HG02588 (cell line): ENCODE measurements around the gene FGF21.
A peak's percentile ranks its signal among the peaks of the same experiment; 100 is the strongest.

Experiments
- ATAC-seq: cut with Tn5 transposase; IDR thresholded peaks from one replicate; pipeline ENCODE4 v1.9.1; 2021; ENCODE audit warnings: mild to moderate bottlenecking, moderate library complexity; ENCODE audit not compliant: unreplicated experiment

The FGF21 gene

DNA sequence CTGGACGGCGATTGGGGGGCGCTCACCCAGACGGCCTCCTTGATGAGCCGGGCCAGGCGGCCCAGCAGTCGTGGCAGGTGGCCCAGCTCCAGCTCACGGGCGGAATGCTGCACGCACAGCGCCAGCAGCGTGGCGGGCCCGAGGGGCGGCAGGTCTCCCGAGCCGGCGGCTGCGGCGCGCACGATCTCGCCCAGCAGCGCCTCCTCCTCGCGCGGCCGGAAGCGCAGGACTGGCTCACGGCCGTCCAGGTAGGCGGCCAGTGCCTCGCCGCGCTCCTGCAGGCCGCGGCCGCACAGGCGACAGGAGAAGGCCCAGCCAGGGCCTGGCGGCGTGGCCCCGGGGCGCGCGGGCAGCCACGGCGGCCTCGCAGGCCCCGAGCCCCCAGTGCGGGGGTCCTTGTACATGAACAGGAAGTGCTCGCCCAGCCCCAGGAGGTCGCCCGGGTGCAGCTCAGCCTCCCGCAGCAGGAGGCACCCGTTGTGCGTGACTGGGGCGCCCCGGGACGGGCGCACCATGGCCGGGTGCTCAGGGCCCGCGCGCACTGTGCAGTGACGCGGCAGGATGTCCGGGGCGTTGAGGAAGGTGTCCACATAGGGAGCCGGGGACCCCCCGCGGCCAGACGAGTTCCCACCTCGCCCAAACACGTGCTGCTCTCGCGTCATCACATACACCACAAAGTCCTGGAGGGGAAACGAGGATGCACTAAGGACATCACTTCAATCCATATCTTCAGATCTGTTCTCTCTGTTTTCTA, 26.2 kb upstream of the FGF21 start:
- ATAC-seq, result no peak

DNA sequence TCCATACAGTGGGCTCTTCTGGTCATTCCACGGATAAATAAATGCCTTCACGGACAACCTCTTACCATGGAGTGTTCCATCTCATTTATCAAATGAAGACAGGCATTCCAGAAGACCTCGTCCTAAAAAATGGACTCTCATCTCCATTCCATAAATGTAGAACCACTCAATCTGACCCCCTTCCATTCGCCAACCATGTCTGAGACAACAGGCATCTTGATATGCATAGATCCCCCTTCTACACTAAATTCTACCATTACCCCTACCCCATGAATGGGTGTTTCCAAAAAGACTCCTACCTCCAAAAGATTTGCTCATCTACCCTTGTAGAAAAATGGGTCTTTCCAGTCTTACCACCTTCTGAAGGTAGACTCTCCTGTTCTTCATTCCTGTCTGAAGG, 23.9 kb upstream of the FGF21 start:
- no peak for ATAC-seq

- no peak for ATAC-seq
These were observed 20.7 kb upstream of the FGF21 start for GRCh38 chr19:48734625-48735024.

GRCh38 chr19:48735031-48735615, 20.2 kb upstream of the FGF21 start:
- ATAC-seq, result no peak

DNA sequence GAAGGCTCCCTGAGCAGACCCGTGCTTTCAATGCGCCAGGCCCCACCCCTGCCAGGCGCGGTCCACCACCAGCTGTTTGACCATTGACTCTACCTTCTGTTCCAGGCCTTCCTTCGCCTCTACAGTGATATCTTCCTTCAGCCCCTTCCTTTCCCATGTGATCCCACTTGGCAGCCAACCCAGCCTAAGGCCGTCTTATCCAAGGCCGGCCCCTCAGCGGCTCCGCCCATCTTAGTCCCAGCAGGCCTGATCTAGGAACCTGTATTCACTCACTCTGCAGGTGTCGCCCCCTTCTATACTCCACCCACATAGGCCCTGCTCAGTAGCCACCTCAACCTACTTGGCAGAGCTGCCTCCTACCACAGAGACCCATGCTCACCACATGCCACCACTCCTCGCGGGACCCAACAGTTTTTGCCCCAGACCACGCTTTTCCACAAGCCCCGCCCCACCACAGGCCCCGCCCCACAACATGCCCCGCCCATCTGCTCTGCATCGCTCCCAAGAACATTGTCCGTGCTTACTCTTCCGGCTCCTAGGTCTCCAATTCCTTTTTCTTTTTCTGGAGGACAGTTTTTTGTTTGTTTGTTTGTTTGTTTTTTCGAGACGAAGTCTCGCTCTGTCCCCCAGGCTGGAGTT, 17.8 kb upstream of the FGF21 start:
- no peak for ATAC-seq

- peak; percentile 70 for ATAC-seq
These were observed 16.5 kb upstream of the FGF21 start for GRCh38 chr19:48738557-48739403.

DNA sequence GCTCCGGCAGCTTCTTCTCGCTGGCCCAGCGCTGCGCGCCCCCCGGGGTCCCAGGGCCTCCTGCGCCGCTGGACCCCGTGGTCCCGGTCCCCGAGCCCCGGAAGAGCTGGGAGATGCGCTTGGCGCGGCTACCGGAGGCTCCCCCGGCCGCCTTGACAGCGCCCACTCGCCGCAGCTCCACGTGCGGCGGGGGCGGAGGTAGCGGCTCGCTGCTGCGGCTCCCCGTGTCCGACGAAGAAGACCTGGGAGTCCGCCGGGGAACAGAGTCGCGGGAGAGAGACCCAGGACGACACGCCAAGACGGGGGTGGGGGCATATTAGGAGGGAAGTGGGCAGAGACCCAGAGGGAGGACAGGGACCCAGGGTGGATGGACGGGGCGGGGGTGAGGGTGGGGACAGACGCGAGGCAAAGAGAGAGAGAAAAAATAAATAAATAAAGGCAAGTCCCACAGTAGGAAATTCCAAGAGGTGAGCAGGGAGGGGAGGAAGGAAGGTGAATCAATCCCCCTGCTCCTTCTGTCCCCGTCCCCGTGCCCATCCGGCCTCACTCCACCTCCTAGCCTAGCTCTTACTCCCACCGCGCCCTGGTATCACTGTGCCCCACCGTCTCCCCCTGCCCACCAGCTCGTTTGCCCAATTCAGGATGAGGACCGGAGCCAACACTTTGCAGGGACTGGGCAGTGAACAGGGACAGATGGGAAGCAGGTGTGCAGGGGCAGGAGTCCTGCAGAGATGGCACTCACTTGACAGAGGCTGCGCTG, 15.7 kb upstream of the FGF21 start:
- no peak for ATAC-seq

GRCh38 chr19:48740164-48740972, 15.0 kb upstream of the FGF21 start, which contains the start of gene RASIP1:
Gene RASIP1, minus strand, starts transcription at chr19:48740610. Its CDS starts 328 bp downstream, at chr19:48740282.
- ATAC-seq, result no peak

GRCh38 chr19:48741129-48741999, 14.0 kb upstream of the FGF21 start:
- ATAC-seq, result no peak

DNA sequence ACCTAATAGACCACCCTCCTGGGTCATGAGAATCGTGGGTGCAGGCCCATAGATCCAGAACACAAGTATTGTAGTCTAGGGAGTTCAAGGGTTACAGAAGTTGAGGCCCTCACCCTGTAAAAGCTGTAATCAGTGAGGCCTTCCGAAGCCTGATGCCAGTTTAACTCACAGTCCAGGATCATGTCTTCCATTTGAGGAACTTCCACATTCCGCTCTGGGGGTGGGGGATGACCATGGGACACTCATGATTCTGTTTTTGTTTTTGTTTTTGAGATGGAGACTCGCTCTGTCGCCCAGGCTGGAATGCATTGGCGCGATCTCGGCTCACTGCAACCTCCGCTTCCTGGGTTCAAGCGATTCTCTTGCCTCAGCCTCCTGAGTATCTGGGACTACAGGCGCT, 13.2 kb upstream of the FGF21 start:
- ATAC-seq, result no peak

GRCh38 chr19:48745208-48745995, 9.9 kb upstream of the FGF21 start:
- no peak for ATAC-seq

GRCh38 chr19:48746110-48746509, 9.2 kb upstream of the FGF21 start:
- no peak for ATAC-seq

GRCh38 chr19:48746738-48747575, 8.4 kb upstream of the FGF21 start, which contains the start of gene IZUMO1:
Gene IZUMO1, minus strand, starts transcription at chr19:48746909. Its CDS starts 1,050 bp downstream, at chr19:48745859.
- no peak for ATAC-seq

DNA sequence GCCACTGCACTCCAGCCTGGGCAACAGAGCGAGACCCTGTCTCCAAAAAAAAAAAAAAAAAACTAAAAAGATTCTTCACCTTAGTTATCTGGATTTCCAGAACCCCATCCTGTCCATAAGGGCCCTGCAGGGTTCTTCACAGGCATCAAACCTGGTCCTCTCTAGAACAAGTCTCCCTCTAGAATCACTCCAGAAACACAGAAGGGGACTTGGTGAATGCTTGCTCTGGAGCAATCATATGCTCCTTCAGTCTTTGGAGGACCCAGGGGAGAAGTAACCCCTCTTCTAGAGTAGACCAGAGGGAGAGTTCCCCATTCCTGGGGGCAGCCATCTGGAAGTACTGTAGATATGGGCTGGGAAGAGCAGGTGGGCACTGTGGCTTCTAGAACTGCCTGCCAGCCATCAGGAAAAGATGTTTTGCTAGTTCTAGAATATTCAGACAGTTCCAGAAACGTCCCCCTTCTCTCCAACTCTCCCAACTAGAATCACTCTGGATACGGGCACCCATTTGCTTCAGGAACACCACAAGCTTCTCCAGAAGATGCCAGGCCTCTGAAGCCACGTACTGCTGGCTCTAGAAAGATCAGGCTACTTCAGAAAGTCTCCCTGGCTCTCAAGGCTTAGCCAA, 5.6 kb upstream of the FGF21 start:
- ATAC-seq, result no peak

GRCh38 chr19:48750351-48750750, 5.0 kb upstream of the FGF21 start:
- no peak for ATAC-seq

DNA sequence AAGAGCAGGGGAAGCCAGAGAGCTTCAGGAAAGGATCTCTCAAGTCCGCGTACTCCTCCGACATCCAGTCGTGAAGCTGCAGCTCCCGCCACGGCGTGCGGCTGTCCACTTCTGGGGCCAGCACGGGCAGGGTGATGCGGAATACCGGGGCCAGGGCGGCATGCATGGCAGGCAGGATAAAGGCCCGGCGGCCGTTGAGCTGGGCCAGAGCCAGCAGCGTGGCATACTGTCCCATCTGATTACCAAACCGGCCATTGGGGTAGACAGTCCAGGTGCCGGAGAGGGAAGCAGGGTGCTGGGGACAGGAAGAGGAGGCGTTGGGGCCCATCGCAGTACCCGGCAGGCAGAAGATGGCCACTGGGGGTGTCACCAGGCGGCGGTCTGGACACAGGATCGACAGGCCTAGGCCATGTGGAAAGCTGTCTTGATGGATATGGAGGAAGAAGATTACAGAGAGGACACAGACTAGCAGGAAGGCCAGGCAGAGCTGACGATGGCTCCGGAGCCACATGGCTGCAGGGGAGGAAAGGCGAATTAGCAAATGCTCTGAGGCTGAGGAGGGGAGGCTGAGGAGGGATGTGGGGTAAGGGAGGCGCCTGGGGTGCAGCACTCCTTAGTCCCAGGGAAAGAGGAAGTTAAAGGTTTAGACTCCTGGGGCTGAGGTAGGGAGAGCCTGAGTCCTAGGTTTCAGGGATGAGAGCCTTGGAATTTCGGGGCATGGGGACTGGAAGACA, 4.4 kb upstream of the FGF21 start:
- ATAC-seq, result no peak
